Measurements from ENCODE around the gene GNAQ. TPM values are rescaled to one million over a fixed set of nuclear protein-coding genes. Genes with fewer than 3 reads are reported as not detected.

The GNAQ gene
- polyA plus RNA-seq, 3 donors from 2014 or later = 4.5 to 7.4 (median 5.1) TPM

GRCh38 chr9:77798140-77798539 is 233.5 kb downstream of the GNAQ start:
- Mint-ChIP-seq H3K27ac (no peak overlapping the region), H3K36me3 (peaks cover 0 to 24% (median 0%) of the 10 kb centered on the region in 3 donors), H3K27me3 (ENCODE audit: low read depth in 3 of 3) (no peaks in the 10 kb centered on the region), H3K4me3 (no peak overlapping the region), H3K9me3 (no peaks in the 10 kb centered on the region), H3K4me1 (peaks cover 0 to 2% of the 10 kb centered on the region in 2 donors)
- no peak for DNase-seq

- DNase-seq = no peak
- Mint-ChIP-seq H3K27ac (no peak overlapping the region), H3K4me3 (no peak overlapping the region), H3K36me3 (peaks cover 0 to 24% (median 0%) of the 10 kb centered on the region in 3 donors), H3K9me3 (no peaks in the 10 kb centered on the region), H3K4me1 (no peaks in the 10 kb centered on the region), H3K27me3 (ENCODE audit: low read depth in 3 of 3) (no peaks in the 10 kb centered on the region)
These were observed 236.6 kb downstream of the GNAQ start for GRCh38 chr9:77794985-77795384.

- Mint-ChIP-seq H3K4me1 (no peaks in the 10 kb centered on the region), H3K27ac (no peak overlapping the region), H3K9me3 (no peaks in the 10 kb centered on the region), H3K27me3 (ENCODE audit: low read depth in 3 of 3) (no peaks in the 10 kb centered on the region), H3K36me3 (peaks cover 0 to 24% (median 0%) of the 10 kb centered on the region in 3 donors), H3K4me3 (no peak overlapping the region)
- no peak for DNase-seq
These were observed 237.8 kb downstream of the GNAQ start for GRCh38 chr9:77793849-77794248.

- DNase-seq = no peak
- no peak overlapping the region for H3K4me3 Mint-ChIP-seq
- H3K4me1 Mint-ChIP-seq = no peaks in the 10 kb centered on the region
- H3K9me3 Mint-ChIP-seq = no peaks in the 10 kb centered on the region
- peaks cover 3 to 18% (median 4%) of the 10 kb centered on the region in 3 donors for H3K36me3 Mint-ChIP-seq
- H3K27me3 Mint-ChIP-seq (ENCODE audit: low read depth in 3 of 3) = no peaks in the 10 kb centered on the region
- H3K27ac Mint-ChIP-seq = no peak overlapping the region
These were observed 241.7 kb downstream of the GNAQ start for GRCh38 chr9:77789891-77790290.

- Mint-ChIP-seq H3K36me3 (peaks cover 0 to 5% (median 4%) of the 10 kb centered on the region in 3 donors), H3K4me1 (peaks cover 2 to 12% of the 10 kb centered on the region in 2 donors)
These were observed 246.3 kb downstream of the GNAQ start for GRCh38 chr9:77785341-77785740.

GRCh38 chr9:77783518-77783917 is 248.1 kb downstream of the GNAQ start:
- Mint-ChIP-seq H3K36me3 (peaks cover 3 to 5% (median 4%) of the 10 kb centered on the region in 3 donors), H3K4me1 (peaks cover 15 to 30% of the 10 kb centered on the region in 2 donors), H3K27me3 (ENCODE audit: low read depth in 3 of 3) (no peaks in the 10 kb centered on the region), H3K27ac (no peak overlapping the region), H3K9me3 (no peaks in the 10 kb centered on the region), H3K4me3 (no peak overlapping the region)
- no peak for DNase-seq

More at GRCh38 chr9:77785341-77785740, 246.3 kb downstream of the GNAQ start:
- no peaks in the 10 kb centered on the region for H3K27me3 Mint-ChIP-seq (ENCODE audit: low read depth in 3 of 3)
- no peak overlapping the region for H3K4me3 Mint-ChIP-seq
- no peaks in the 10 kb centered on the region for H3K9me3 Mint-ChIP-seq
- no peak overlapping the region for H3K27ac Mint-ChIP-seq
- DNase-seq = no peak

- DNase-seq = no peak
- H3K9me3 Mint-ChIP-seq = peaks cover 0 to 10% (median 6%) of the 10 kb centered on the region in 6 donors
- no peaks in the 10 kb centered on the region for H3K27me3 Mint-ChIP-seq (ENCODE audit: low read depth in 3 of 3)
- peak overlapping the region in 3 of 5 donors; percentile 17 to 46 (median 20) for H3K4me3 Mint-ChIP-seq
- peaks cover 15 to 36% of the 10 kb centered on the region in 2 donors for H3K4me1 Mint-ChIP-seq
- H3K27ac Mint-ChIP-seq = peak overlapping the region in 1 of 6 donors; percentile 1
- peaks cover 0 to 19% (median 18%) of the 10 kb centered on the region in 3 donors for H3K36me3 Mint-ChIP-seq
These were observed 252.6 kb downstream of the GNAQ start for GRCh38 chr9:77779010-77779409.

GRCh38 chr9:77773381-77773780 is 258.2 kb downstream of the GNAQ start:
- peaks cover 0 to 10% (median 6%) of the 10 kb centered on the region in 6 donors for H3K9me3 Mint-ChIP-seq
- no peaks in the 10 kb centered on the region for H3K27me3 Mint-ChIP-seq (ENCODE audit: low read depth in 3 of 3)
- no peak overlapping the region for H3K4me3 Mint-ChIP-seq
- peaks cover 0 to 4% of the 10 kb centered on the region in 2 donors for H3K4me1 Mint-ChIP-seq
- H3K36me3 Mint-ChIP-seq = peaks cover 0 to 19% (median 17%) of the 10 kb centered on the region in 3 donors
- DNase-seq = no peak
- H3K27ac Mint-ChIP-seq = peak overlapping the region in 1 of 6 donors; percentile 10

GRCh38 chr9:77772646-77773045 is 259.0 kb downstream of the GNAQ start:
- no peak for DNase-seq
- Mint-ChIP-seq H3K9me3 (peaks cover 0 to 8% (median 6%) of the 10 kb centered on the region in 6 donors), H3K27me3 (ENCODE audit: low read depth in 3 of 3) (no peaks in the 10 kb centered on the region), H3K4me1 (no peaks in the 10 kb centered on the region), H3K4me3 (no peak overlapping the region), H3K27ac (no peak overlapping the region), H3K36me3 (peaks cover 0 to 14% (median 14%) of the 10 kb centered on the region in 3 donors)

- H3K27ac Mint-ChIP-seq = no peak overlapping the region
- H3K4me1 Mint-ChIP-seq = no peaks in the 10 kb centered on the region
- H3K4me3 Mint-ChIP-seq = no peak overlapping the region
- peaks cover 0 to 5% (median 3%) of the 10 kb centered on the region in 3 donors for H3K36me3 Mint-ChIP-seq
- H3K27me3 Mint-ChIP-seq (ENCODE audit: low read depth in 3 of 3) = no peaks in the 10 kb centered on the region
- DNase-seq = no peak
- peaks cover 0 to 3% (median 1%) of the 10 kb centered on the region in 6 donors for H3K9me3 Mint-ChIP-seq
These were observed 260.4 kb downstream of the GNAQ start for GRCh38 chr9:77771171-77771570.

- no peaks in the 10 kb centered on the region for H3K9me3 Mint-ChIP-seq
- H3K4me1 Mint-ChIP-seq = no peaks in the 10 kb centered on the region
- no peaks in the 10 kb centered on the region for H3K27me3 Mint-ChIP-seq (ENCODE audit: low read depth in 3 of 3)
- H3K27ac Mint-ChIP-seq = no peak overlapping the region
- no peak for DNase-seq
- peaks cover 0 to 3% (median 3%) of the 10 kb centered on the region in 3 donors for H3K36me3 Mint-ChIP-seq
- H3K4me3 Mint-ChIP-seq = no peak overlapping the region
These were observed 261.3 kb downstream of the GNAQ start for GRCh38 chr9:77770340-77770739.

- Mint-ChIP-seq H3K36me3 (peaks cover 3% of the 10 kb centered on the region in 3 donors), H3K9me3 (no peaks in the 10 kb centered on the region), H3K4me1 (no peaks in the 10 kb centered on the region), H3K27ac (no peak overlapping the region), H3K27me3 (ENCODE audit: low read depth in 3 of 3) (no peaks in the 10 kb centered on the region), H3K4me3 (no peak overlapping the region)
- no peak for DNase-seq
These were observed 262.4 kb downstream of the GNAQ start for GRCh38 chr9:77769246-77769645.

GRCh38 chr9:77766587-77766986 is 265.0 kb downstream of the GNAQ start:
- H3K4me3 Mint-ChIP-seq = no peak overlapping the region

GRCh38 chr9:77765781-77766259 is 265.8 kb downstream of the GNAQ start:
- no peaks in the 10 kb centered on the region for H3K27me3 Mint-ChIP-seq (ENCODE audit: low read depth in 3 of 3)
- H3K27ac Mint-ChIP-seq = no peak overlapping the region
- H3K9me3 Mint-ChIP-seq = no peaks in the 10 kb centered on the region
- H3K36me3 Mint-ChIP-seq = peaks cover 0 to 3% (median 3%) of the 10 kb centered on the region in 3 donors
- H3K4me1 Mint-ChIP-seq = no peaks in the 10 kb centered on the region
- DNase-seq = no peak
- no peak overlapping the region for H3K4me3 Mint-ChIP-seq

More at GRCh38 chr9:77766587-77766986, 265.0 kb downstream of the GNAQ start:
- Mint-ChIP-seq H3K27ac (no peak overlapping the region), H3K9me3 (no peaks in the 10 kb centered on the region), H3K36me3 (peaks cover 0 to 3% (median 3%) of the 10 kb centered on the region in 3 donors), H3K4me1 (no peaks in the 10 kb centered on the region), H3K27me3 (ENCODE audit: low read depth in 3 of 3) (no peaks in the 10 kb centered on the region)
- no peak for DNase-seq

Measured in immature natural killer cell (primary cell).